Dedifferentiated amniotic fluid mesenchymal stem cell (primary cell): ENCODE results near the gene ZNF598.
A peak's percentile ranks its signal among the peaks of the same experiment; 100 is the strongest.
"Not testable (repeated sequence)": the region's sequence is repeated elsewhere in the genome, so short reads cannot be mapped to it uniquely, and the experiment has no call there.

Experiments used
- DNase-seq: peaks from one replicate; pipeline ENCODE4 v3.0.0-alpha.2; 2016; ENCODE audit errors: extremely low spot score

ZNF598 gene

DNA sequence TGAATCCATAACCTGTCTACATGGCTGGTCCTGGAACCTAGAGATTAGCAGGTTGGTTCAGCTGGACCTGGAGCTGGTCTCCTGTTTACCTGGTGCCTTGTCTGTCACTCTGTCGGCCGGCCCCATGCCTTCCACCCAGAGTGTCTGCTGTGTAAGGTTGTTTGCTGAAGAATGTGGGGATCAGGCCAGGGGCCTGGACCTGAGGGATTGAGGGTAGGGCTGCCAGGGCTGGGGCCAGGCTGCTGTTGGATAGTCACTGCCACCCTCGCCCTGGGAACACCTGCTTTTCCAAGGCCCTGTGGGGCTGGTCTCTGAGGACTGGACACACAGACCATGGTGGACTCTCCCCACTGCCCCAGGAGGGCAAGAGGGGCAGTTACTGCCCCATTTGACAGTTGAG is 18.5 kb upstream of the ZNF598 start:
- no peak for DNase-seq

GRCh38 chr16:2027024-2028010 is 17.7 kb upstream of the ZNF598 start:
- DNase-seq = no peak

- DNase-seq = no peak
Measured at GRCh38 chr16:2026461-2027023, 16.9 kb upstream of the ZNF598 start, which contains the start of gene NHERF2. TSS of gene NHERF2 (plus strand) at chr16:2026902. CDS start at chr16:2027006, 104 bp downstream.

DNA sequence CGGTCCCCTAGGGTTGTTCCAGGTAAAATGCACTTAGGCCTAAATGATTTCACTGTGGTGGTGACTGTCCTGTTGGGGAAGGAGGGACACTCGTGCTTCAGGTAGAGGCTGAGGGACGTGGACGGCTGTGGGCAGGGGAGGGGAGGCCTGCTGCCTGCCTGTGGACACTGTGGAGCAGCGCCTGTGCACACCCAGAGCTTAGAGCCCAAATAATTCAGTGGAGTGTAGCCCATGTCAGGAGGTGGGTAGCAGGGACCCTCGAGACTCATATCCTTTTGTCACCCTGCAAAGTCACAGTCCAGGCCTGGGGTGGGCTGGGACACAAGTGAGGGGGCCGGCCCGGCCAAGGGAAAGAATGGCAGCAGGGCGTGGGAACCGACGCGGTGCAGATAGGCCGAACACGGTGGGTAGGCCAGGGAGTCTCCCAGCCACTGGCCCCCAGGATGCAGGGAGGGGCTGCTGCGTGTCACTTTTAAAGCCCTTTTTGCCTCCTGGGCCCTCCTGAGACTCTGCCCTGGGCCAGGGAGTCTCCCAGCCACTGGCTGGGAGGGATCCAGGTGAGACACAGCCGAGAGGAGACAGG is 16.3 kb upstream of the ZNF598 start:
- DNase-seq = no peak

DNA sequence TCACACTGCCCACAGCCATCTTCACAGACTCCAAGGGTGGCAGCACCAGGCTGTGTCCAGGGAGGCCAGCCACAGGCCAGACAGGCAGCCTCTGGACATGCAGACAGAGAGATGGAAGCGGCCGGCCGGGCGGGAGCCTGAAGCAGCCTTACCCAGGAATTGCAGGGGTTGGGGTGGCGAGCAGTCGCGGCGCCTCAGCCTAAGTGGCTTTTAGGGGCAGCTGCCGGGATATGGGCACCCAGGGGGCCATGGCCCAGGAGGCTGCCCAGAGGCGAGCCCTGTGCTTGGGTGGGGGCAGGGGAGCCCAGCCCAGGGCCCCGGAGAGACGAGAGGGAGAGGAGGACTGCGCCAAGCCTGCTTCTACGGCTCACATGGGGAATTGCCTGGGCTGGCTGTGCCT is 15.6 kb upstream of the ZNF598 start:
- DNase-seq = no peak

DNA sequence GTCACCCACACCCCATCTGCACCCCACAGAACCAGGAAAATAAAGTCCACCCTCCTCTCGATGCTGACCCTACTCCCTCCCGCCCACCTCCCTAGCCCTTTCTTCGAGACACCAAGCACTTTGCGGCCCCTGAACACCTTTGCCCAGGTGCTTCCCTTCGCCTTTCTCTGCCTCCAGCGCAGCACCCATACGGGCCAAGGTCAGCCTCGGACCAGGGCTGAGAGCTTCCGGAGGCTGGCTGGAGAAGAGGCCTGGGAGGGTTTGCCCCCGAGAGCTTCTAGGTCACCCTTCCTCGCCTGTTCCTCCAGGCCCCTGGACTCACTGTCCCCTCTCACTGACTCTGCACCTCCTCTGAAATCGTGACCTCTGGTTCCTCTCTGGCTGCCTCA is 14.4 kb upstream of the ZNF598 start:
- no peak for DNase-seq

- peak; percentile 81 for DNase-seq
Measured at GRCh38 chr16:2023092-2024031, 13.7 kb upstream of the ZNF598 start.

- no peak for DNase-seq
Measured at GRCh38 chr16:2022723-2023091, 13.1 kb upstream of the ZNF598 start.

DNA sequence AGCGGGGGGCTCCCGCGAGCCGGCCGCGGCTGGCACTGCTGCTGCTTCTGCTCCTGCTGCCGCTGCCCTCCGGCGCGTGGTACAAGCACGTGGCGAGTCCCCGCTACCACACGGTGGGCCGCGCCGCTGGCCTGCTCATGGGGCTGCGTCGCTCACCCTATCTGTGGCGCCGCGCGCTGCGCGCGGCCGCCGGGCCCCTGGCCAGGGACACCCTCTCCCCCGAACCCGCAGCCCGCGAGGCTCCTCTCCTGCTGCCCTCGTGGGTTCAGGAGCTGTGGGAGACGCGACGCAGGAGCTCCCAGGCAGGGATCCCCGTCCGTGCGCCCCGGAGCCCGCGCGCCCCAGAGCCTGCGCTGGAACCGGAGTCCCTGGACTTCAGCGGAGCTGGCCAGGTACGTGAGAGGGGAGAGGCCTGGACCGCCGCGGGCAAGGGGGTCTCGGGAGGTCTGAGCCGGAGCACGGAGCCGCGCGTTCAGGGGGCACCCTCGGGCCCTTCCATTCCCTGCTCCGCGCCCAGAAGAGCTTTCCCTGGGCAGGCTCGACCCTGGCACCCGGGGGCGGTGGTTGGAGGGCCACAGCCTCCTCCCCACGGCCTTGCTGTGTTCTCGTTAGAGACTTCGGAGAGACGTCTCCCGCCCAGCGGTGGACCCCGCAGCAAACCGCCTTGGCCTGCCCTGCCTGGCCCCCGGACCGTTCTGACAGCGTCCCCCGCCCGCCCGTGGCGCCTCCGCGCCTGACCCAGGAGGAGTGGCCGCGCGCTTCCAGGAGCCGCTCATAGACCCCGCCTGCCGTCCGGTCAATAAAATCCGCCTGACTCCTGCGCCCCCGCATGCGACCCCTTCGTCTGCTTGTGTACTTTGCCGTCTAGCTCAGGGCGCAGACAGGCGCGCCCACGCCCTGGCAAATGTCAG is 10.6 kb upstream of the ZNF598 start:
- DNase-seq = no peak

DNA sequence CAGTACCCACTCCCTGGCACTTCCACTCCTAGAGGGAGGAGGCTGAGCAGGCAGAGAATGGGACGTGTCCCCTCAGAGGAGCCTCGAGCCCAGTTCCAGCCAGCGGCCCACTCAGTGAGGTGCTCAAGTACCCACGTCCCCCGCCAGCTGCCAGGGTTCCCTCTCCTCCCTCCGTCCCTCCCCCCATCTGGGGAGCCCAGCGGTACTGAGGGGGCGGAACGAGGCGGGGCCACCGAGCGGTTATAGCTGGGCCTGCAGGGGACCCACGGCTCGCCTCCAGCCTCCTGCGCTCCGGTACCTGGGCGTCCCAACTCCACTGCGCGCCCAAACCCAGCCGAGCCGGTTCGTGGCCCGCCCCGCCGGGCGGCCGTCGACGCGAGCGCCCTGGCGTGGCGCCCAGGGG is 9.9 kb upstream of the ZNF598 start, which contains the start of gene NPW:
Gene NPW, plus strand, starts transcription at position 268 of the 403 bp plus-strand sequence.
- no peak for DNase-seq

DNA sequence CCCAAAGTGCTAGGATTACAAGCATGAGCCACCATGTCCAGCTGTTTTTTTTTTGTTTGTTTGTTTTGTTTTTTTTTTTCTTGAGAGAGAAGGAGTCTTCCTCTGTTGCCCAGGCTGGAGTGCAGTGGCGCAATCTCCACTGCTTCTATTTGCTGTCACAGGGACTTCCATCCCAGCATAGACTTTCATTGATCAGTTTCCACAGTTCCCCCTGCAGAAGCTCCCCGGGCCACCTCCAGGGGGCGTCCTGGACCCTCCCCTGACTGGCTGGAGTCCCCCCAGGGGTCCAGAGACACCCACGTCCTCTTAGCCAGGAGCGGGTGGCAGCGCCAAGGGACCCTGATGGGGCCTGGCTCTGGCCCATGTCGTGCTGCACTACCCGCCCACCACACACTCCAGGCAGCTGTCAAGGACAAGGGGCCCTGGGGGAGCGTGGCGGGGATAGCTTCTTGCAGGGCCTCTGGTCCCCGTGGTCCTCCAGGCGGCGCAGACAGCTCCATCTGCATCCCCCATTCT is 6.8 kb upstream of the ZNF598 start:
- DNase-seq = no peak

- DNase-seq = no peak
Measured at GRCh38 chr16:2015947-2016208, 6.3 kb upstream of the ZNF598 start.

DNA sequence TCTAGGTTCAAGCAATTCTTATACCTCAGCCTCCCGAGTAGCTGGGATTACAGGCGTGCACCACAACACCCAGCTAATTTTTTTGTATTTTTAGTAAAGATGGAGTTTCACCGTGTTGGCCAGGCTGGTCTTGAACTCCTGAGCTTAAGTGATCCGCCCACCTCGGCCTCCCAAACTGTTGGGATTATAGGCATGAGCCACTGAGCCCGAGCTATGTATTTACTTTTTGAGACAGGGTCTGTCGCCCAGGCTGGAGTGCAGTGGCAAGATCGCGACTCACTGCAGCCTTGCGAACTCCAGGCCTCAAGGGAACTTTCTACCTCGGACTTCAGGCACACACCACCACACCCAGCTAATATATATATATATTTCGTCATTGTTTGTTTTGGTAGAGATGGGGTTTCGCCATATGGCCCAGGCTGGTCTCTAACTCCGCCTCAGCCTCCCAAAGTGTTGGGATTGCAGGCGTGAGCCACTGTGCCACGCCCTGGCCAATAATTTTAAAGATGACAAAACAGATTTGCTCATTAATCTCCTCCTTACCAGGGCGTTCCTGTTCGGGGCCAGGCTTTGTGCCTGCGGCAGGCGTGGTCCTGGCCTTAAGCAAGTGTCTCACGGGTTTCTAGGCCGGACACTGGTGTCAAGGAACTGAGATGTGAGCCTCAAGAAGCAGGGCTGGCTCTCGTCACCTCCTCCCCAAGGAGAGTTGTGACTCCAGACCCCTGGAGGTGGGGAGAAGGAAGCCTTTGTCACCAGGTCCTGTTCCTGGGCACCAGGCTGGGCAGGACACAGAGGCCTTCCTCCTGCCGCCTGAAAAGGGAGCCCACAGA is 5.7 kb upstream of the ZNF598 start:
- no peak for DNase-seq

- no peak for DNase-seq
Measured at GRCh38 chr16:2013527-2013926, 3.9 kb upstream of the ZNF598 start.

DNA sequence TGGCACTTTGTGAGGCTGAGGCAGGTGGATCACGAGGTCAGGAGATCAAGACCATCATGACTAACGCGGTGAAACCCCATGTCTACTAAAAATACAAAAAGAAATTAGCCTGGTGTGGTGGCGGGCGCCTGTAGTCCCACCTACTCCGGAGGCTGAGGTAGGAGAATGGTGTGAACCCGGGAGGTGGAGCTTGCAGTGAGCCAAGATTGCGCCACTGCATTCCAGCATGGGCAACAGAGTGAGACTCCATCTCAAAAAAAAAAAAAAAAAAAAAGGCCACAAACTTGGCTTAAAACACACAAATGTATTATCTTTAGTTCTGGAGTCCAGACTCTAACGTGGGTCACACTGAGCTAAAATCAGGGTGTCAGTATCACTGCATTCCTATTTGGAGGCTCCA is 2.1 kb upstream of the ZNF598 start:
- DNase-seq = not testable (repeated sequence)

- DNase-seq = no peak
Measured at GRCh38 chr16:2009164-2009711, 383 bp downstream of the ZNF598 start.

DNA sequence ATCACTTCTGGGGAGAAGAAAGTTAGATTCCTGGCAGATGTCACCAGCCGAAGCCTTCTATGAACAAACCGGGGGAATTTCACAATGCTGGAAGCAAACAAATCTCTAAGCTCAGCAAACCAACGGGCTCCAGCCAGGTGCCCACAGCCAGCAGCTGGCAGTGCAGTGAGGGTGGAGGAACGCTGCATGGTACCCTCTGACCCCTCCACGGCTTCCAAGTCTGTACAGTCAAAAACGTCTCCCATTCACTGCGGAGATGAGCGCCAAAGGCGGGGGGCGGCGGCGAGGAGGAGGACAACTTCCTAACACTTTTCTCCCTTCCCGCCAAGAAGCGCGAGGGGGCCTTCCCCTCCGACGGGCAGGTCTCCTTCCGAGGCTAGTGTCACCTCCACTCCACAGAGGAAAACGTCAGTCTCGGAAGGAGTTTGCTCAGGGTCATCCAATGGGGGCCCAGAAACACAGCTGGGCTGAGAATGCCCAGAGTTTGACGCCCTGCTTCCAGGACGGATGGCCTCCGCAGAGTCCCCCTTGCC is 924 bp downstream of the ZNF598 start:
- DNase-seq = no peak

DNA sequence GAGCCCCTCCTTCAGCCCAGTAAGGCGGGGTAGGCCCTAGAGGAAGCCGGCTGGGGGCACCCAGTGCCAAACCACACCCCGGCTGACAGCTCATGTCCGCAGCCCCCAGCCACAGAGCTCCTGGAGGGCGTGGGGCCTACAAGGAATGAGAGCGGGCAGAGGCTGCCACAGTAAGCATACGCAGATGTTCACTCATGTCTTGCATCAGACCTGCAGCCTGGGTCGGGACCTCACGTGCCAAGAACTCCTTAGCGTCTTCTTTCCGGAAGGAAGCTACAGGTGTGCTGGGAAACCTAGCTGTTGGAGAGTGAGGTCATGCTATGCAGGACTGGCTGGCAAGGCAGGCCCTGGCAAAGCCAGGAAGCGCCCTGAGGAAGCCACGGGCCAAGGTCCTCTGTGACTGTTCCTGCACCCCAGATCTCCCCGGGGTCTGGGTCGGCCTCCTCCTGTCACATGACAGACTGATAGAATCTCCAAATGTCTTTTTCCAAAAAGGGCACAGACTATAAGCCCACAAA is 1.6 kb downstream of the ZNF598 start:
- no peak for DNase-seq
